ENCODE results near the gene LASP1.

DNA sequence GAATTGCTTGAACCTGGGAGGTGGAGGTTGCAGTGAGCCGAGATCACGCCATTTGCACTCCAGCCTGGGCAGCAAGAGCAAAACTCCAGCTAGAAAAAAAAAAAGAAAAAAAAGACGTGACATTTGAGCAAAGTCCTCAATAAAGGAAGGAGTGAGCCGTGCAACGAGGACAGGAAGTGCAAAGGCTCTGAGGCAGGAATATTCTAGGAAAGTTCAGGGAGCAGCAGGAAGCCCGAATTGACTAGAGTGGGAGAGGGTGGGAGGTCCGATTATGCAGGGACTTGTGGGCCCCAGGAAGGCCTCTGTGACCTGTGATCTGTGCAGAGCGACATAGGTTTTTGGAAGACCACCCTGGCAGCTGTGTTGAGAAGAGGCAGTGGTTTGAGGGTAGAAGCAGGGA is 46.9 kb downstream of the LASP1 start:
- TF ChIP-seq CTCF (conservative IDR thresholded peaks at IDR 0.05; ENCODE audit: low read depth in 2 of 2), result no peak
- TF ChIP-seq EZH2 (IDR thresholded peaks at IDR 0.05; ENCODE audit: low read depth, unreplicated experiment), result no peak

All from GM23338 (cell line).